IPS DF 6.9 (cell line): ENCODE results near the gene SETBP1.

Source experiments
- DNase-seq: peaks from one replicate; pipeline ENCODE4 v3.0.0-alpha.2; 2013; ENCODE audit warnings: low read depth, low spot score
- H3K27ac ChIP-seq: one replicate; pipeline ENCODE4 v1.5.1; 2013; ENCODE audit warnings: low read length, control low read depth
- H3K27me3 ChIP-seq: 2 replicates; pipeline ENCODE4 v1.6.1; 2013; ENCODE audit warnings: mild to moderate bottlenecking, low read length; ENCODE audit not compliant: control insufficient read depth, insufficient read depth
- H3K36me3 ChIP-seq: 2 replicates; pipeline ENCODE4 v1.6.1; 2013; ENCODE audit warnings: low read length; ENCODE audit not compliant: control insufficient read depth, insufficient read depth
- H3K4me1 ChIP-seq: 2 replicates; pipeline ENCODE4 v1.6.1; 2013; ENCODE audit warnings: low read length; ENCODE audit not compliant: control insufficient read depth, insufficient read depth
- H3K4me3 ChIP-seq: 2 replicates; pipeline ENCODE4 v1.5.1; 2013; ENCODE audit warnings: mild to moderate bottlenecking, low read length
- H3K9me3 ChIP-seq: 2 replicates; pipeline ENCODE4 v1.6.1; 2013; ENCODE audit warnings: low read length, inconsistent platforms; ENCODE audit not compliant: control insufficient read depth, insufficient read depth
- WGBS: extraction: QIAGEN DNeasy Blood & Tissue Kit; methylation state at CpG from one replicate; pipeline ENCODE4 v1.1.7; 2013; ENCODE audit warnings: mixed read lengths, missing lambda C conversion rate; ENCODE audit not compliant: insufficient read length, insufficient coverage; 5-methylcytosine and 5-hydroxymethylcytosine counted together

The SETBP1 gene

DNA sequence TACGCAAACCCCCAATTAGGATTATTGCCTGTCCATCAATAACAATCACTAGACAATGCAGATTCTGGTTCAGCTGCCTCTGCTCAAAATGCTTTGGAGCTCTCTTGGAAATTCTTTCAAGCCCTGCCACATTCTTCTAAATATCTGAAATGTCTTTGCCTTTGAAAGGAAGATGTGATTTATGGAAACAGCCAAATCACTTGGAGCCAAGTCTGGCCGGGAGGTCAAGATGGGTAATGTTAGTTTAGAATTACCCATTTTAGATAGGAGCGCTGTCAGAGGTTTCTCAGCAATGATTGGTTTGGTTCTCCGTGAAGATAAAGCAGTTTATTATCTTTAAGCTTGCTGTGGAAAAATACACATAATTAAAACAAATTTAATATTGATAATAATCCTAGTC is 306.7 kb downstream of the SETBP1 start:
- H3K36me3 ChIP-seq, result no peaks in the 10 kb centered on the region
- H3K27ac ChIP-seq, result no peak overlapping the region
- H3K4me1 ChIP-seq, result no peaks in the 10 kb centered on the region
- no peak for DNase-seq
- H3K4me3 ChIP-seq, result no peak overlapping the region
- WGBS, result no CpG with 5 or more reads among the region's 4 CpGs
- no peaks in the 10 kb centered on the region for H3K9me3 ChIP-seq
- H3K27me3 ChIP-seq, result no peaks in the 10 kb centered on the region

DNA sequence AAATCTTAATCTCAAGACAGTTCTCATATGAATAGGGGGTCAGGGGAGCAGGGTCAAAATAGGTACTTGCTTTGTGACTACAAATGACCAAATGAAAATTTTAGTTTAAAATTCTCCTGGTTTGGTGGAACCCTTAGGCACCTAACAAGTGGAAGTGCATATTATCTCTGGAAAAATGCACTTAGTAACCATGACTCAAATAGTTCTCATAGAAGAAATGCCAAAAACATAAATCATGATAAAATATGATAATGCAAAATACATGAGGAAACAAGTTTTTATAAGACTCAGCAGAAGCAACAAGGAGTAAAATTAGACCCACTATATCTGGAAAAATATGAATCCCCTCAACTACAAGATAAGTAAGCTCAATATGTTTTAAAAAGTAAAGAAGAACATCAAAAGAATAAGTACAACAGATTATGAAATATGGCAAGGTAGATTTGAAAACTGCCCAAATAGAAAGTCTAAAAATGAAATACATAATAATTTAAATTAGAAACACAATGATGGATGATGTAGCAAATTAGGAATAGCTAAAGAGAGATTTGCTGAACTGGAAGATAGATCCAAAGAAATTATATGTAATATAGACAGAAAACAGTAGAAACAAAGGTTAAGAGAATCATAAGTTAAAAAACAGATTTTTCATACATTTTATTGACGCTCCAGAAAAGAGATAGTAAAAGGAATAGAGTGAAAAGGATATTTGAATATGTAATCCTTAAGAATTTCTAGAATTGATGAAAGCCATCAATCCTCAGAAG is 308.3 kb downstream of the SETBP1 start:
- Histone ChIP-seq H3K27me3 (no peaks in the 10 kb centered on the region), H3K27ac (no peak overlapping the region), H3K36me3 (no peaks in the 10 kb centered on the region), H3K9me3 (no peaks in the 10 kb centered on the region), H3K4me3 (no peak overlapping the region), H3K4me1 (no peaks in the 10 kb centered on the region)
- no peak for DNase-seq
- WGBS, result no CpG with 5 or more reads among the region's 1 CpG

DNA sequence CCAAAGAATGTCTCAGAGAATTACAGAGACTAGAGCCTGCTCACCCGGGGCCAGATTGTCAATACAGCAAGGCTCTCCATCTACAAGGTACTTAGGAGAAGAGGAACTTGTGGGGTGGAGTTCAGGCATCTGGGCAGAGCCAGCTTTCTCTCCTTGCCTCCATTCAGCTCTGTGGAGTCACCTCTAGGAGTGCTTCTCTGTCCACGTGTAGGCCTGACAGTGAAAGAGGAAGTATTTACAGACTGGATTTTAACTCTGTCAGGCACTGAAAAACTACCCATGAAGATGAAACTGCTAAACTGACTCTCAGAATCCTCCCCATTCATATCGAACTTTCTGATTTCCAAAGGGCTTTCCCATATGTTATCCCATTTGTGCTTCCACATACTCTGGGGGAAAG is 315.6 kb downstream of the SETBP1 start:
- Histone ChIP-seq H3K27ac (no peak overlapping the region), H3K36me3 (no peaks in the 10 kb centered on the region), H3K4me3 (no peak overlapping the region), H3K9me3 (no peaks in the 10 kb centered on the region), H3K4me1 (no peaks in the 10 kb centered on the region), H3K27me3 (no peaks in the 10 kb centered on the region; the same call in 1 of the 2 replicates)
- DNase-seq, result no peak
- WGBS, result no CpG with 5 or more reads among the region's 3 CpGs

DNA sequence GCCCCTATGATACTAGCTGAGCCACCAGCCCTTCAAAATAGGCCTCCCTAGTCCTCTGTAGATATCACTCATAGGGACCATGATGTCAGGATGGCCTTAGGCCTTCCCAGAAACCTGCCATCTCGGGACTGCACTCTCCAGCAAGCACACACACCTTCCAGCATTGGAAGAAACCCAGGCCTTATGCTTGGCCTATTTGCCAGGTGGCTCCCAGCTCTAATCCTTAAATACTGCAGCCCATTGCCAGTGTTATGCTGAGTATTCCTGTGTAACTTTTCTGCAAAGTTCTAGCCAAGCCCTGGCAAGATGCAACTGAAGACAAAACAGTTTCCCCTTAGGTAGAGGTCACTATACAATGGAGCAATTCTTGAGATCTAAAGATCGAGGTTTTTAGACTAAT is 316.5 kb downstream of the SETBP1 start:
- no peaks in the 10 kb centered on the region for H3K4me1 ChIP-seq
- no peaks in the 10 kb centered on the region for H3K36me3 ChIP-seq
- no peaks in the 10 kb centered on the region; the same call in 1 of the 2 replicates for H3K27me3 ChIP-seq
- H3K9me3 ChIP-seq, result no peaks in the 10 kb centered on the region
- H3K4me3 ChIP-seq, result no peak overlapping the region
- no peak overlapping the region for H3K27ac ChIP-seq
- no CpG with 5 or more reads among the region's 2 CpGs for WGBS
- DNase-seq, result no peak

DNA sequence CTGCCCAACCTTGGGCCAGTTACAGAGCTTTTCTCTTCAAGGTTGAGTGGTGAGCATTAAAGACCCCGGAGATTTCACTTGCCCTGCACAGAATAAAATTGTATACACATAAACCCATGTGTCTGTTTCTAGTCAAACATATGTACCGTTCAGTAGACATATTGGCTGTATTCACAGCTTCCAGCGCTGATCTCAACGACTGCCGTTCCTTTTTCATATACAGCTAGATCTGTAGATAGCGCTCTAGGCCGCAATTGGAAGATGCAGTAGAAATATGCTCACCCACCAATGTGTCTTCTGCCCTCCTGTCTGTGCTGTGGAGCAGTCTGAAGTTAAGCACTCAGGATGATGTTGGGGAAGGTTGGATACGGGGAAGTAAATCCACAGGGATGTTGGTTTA is 317.7 kb downstream of the SETBP1 start:
- DNase-seq, result no peak
- no peak overlapping the region for H3K4me3 ChIP-seq
- no peaks in the 10 kb centered on the region for H3K4me1 ChIP-seq
- H3K27ac ChIP-seq, result no peak overlapping the region
- no peaks in the 10 kb centered on the region for H3K36me3 ChIP-seq
- H3K9me3 ChIP-seq, result no peaks in the 10 kb centered on the region
- H3K27me3 ChIP-seq, result no peaks in the 10 kb centered on the region; the same call in 1 of the 2 replicates
- WGBS, result no CpG with 5 or more reads among the region's 8 CpGs

DNA sequence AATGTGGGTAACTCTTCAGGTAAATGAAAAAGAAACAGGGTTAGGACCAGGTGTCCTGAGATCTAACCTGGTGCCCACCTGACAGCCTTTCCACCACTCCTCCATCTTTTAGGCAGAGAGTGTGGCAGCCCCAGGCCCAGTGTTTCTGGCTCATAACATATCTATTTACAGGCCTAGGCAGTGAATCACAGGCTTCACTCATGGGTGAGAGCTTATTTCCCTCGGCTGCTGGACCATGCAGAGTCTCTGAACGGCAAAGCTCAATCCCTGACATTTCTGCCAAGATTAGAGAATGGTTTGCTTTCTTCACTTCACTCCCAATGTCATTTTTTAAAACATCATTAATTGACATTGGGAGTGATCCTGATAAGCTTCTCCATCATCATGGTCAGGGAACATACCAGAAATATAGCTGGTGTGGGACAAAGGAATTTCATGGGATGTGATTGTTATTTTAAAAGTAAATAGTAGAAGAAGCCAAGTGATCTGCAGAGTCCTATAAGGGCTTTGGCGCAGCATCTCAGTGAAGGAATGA is 323.9 kb downstream of the SETBP1 start:
- no CpG with 5 or more reads among the region's 3 CpGs for WGBS
- H3K27me3 ChIP-seq, result no peaks in the 10 kb centered on the region
- H3K36me3 ChIP-seq, result no peaks in the 10 kb centered on the region
- no peaks in the 10 kb centered on the region for H3K4me1 ChIP-seq
- H3K27ac ChIP-seq, result no peak overlapping the region
- H3K4me3 ChIP-seq, result no peak overlapping the region
- no peaks in the 10 kb centered on the region for H3K9me3 ChIP-seq
- DNase-seq, result no peak

DNA sequence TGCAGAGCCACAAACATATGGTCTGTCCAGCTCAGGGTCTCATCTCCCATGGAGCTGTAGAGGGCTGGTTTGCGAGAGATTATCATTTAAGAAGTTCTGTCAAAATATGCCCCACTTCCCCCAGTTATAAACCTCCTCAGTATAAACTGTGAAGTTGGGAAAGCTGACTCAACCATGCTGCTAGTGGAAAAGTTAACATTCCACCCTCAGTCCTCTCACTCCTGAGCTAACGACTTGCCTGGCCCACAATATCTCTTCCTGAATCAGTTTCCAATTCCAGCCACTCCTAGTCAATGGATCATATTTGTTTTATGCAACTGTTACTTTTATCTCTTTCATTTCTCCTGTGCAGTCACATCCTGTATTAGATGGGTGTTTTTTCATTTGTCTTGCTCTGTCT is 326.2 kb downstream of the SETBP1 start:
- H3K27ac ChIP-seq, result no peak overlapping the region
- no peaks in the 10 kb centered on the region for H3K9me3 ChIP-seq
- no CpG with 5 or more reads among the region's 2 CpGs for WGBS
- H3K27me3 ChIP-seq, result no peaks in the 10 kb centered on the region
- DNase-seq, result no peak
- no peaks in the 10 kb centered on the region for H3K4me1 ChIP-seq
- H3K4me3 ChIP-seq, result no peak overlapping the region
- no peaks in the 10 kb centered on the region for H3K36me3 ChIP-seq

DNA sequence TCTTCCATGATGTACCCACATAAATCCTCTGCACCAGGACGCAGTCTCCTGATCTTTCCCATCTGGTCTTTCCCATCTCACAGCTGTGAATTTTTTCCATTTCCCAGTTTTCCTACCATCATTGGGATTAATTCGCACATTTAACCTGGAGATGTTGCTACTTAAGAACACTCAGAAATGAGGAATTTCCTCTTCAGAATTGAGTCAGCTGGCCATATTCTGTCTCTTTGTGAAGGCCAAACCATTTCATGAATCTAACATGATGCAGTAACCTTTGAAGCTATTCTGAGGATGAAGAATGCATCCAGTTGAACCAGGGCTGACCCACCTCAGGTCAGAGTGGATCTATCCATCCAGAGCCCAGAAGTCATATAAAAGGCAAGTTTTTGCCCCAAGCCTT is 326.8 kb downstream of the SETBP1 start:
- no CpG with 5 or more reads among the region's 2 CpGs for WGBS

DNA sequence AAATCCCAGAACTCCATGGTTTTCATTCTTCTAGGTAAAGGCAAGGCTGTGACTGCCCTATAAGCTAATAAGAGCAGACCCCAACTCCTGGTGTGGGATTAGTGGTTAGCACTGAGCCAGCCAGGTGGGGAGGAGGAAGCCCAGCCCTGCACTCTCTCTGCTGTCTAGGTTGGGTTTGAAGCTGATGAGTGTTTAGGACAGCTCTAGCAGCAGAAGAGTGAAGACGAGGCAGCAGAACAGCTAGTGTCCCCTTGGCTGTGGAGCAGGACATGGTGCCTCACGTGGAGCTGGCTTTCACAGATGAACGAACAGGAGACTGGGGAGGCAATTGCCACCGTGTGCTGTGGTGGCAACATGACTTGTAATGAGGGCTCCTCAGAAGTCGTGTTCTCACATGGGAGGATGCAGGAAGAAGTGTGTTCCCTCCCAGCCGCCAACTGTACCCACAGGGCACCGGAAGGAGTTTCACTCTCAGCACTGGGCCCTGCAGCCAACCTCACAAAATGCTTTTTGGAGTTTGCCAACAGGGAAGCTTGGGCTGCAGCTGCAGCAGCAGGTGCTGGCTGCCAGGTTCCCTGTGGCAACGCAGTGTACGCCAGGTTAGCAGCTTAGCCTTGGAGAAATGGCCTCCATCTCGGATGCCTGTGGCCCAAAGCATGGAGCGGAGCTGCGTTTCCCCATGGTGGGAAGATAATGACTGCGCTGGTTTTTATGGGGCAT is 328.2 kb downstream of the SETBP1 start:
- Histone ChIP-seq H3K4me3 (no peak overlapping the region), H3K27me3 (no peaks in the 10 kb centered on the region), H3K4me1 (no peaks in the 10 kb centered on the region), H3K9me3 (no peaks in the 10 kb centered on the region), H3K27ac (no peak overlapping the region), H3K36me3 (no peaks in the 10 kb centered on the region)
- no CpG with 5 or more reads among the region's 13 CpGs for WGBS
- no peak for DNase-seq

More for the DNA sequence above, 326.8 kb downstream of the SETBP1 start:
- no peak for DNase-seq
- H3K4me1 ChIP-seq, result no peaks in the 10 kb centered on the region
- H3K27ac ChIP-seq, result no peak overlapping the region
- H3K27me3 ChIP-seq, result no peaks in the 10 kb centered on the region
- H3K36me3 ChIP-seq, result no peaks in the 10 kb centered on the region
- no peaks in the 10 kb centered on the region for H3K9me3 ChIP-seq
- H3K4me3 ChIP-seq, result no peak overlapping the region

DNA sequence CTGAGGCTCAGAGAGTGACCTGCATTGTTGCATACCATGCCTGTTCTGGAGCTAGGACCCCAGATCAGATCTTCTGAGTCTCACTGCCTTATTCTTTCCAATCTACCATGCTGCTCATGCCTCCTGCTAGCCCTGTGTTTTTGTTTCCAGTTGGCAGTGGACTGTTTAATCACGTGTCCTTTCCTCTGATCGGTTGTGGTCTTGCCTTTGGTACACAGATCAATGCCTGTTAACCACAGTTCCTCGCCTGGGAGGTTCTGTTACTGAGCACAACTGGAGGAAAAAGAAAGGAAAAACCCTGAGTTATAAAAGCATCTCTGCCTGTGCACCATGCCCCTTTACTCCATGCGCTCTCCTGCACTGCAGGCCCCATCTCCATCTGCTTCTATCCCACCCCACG is 329.1 kb downstream of the SETBP1 start:
- Histone ChIP-seq H3K36me3 (no peaks in the 10 kb centered on the region), H3K9me3 (no peaks in the 10 kb centered on the region), H3K27ac (no peak overlapping the region), H3K27me3 (no peaks in the 10 kb centered on the region), H3K4me1 (no peaks in the 10 kb centered on the region), H3K4me3 (no peak overlapping the region)
- WGBS, result no CpG with 5 or more reads among the region's 5 CpGs
- DNase-seq, result no peak
